Activated CD4-positive, alpha-beta T cell treated with anti-CD3 and anti-CD28 coated beads, Interleukin-2, amount 10 ng/mL, durations not matched to agents 7 days and 5 days (primary cell): ENCODE results near the gene VWA5B1. TPM values are rescaled to one million over a fixed set of nuclear protein-coding genes. Genes with fewer than 3 reads are reported as not detected.

Source experiments
- CTCF ChIA-PET: fragments of 350-600 bp; sonication (Branson Sonifier 250); formaldehyde crosslinking; loops from one replicate; lab custom pipeline; 2021; ENCODE audit warnings: antibody characterized with exemption; lab: Charles Lee
- POLR2A ChIA-PET: fragments of 350-600 bp; sonication (Branson Sonifier 250); formaldehyde crosslinking; loops from one replicate; lab custom pipeline; 2021; ENCODE audit warnings: antibody characterized with exemption; lab: Charles Lee
- DNase-seq: peaks from one replicate; pipeline ENCODE4 v3.0.0-alpha.2; 2020
- H3K27ac Mint-ChIP-seq: one replicate; pipeline ENCODE4 v1.8.0; 2021; ENCODE audit warnings: mild to moderate bottlenecking, moderate library complexity, mixed read lengths
- H3K27me3 Mint-ChIP-seq: one replicate; pipeline ENCODE4 v1.8.0; 2021; ENCODE audit warnings: mixed read lengths
- H3K36me3 Mint-ChIP-seq: one replicate; pipeline ENCODE4 v1.8.0; 2021; ENCODE audit warnings: low read depth, mixed read lengths
- H3K4me1 Mint-ChIP-seq: one replicate; pipeline ENCODE4 v1.8.0; 2021; ENCODE audit warnings: mixed read lengths
- H3K4me3 Mint-ChIP-seq: one replicate; pipeline ENCODE4 v1.8.0; 2021; ENCODE audit warnings: mild to moderate bottlenecking, moderate library complexity, mixed read lengths
- H3K9me3 Mint-ChIP-seq: one replicate; pipeline ENCODE4 v1.8.0; 2021; ENCODE audit warnings: mixed read lengths
- total RNA-seq, 2 experiments: library from RNA; stranded (reverse); gene quantifications; one replicate each; pipeline ENCODE4 v1.2.3, GENCODE V29; 2021

Gene VWA5B1
- total RNA-seq, 2 experiments from 2014 or later, result 0.15 TPM; not detected in 1

- Mint-ChIP-seq H3K36me3 (no peaks in the 10 kb centered on the region), H3K9me3 (no peaks in the 10 kb centered on the region), H3K4me3 (no peak overlapping the region), H3K27me3 (peaks cover 32% of the 10 kb centered on the region), H3K27ac (no peak overlapping the region), H3K4me1 (peaks cover 6% of the 10 kb centered on the region)
- CTCF ChIA-PET, result interaction anchor here (1.4 kb wide), 1 partner anchor 38 kb away, joined by 3 read pairs; no protein-coding TSS in a partner anchor
- POLR2A ChIA-PET, result no interaction called here
- DNase-seq, result no peak
Measured at GRCh38 chr1:20358761-20359263, 68.1 kb downstream of the VWA5B1 start.

- H3K4me1 Mint-ChIP-seq, result peaks cover 6% of the 10 kb centered on the region
- H3K4me3 Mint-ChIP-seq, result no peak overlapping the region
- no peaks in the 10 kb centered on the region for H3K9me3 Mint-ChIP-seq
- no peaks in the 10 kb centered on the region for H3K36me3 Mint-ChIP-seq
- CTCF ChIA-PET, result no interaction called here
- H3K27ac Mint-ChIP-seq, result no peak overlapping the region
- H3K27me3 Mint-ChIP-seq, result peaks cover 41% of the 10 kb centered on the region
- POLR2A ChIA-PET, result no interaction called here
- DNase-seq, result peak; percentile 24
Measured at GRCh38 chr1:20359451-20360330, 69.0 kb downstream of the VWA5B1 start.

GRCh38 chr1:20361401-20361800 is 70.7 kb downstream of the VWA5B1 start:
- H3K9me3 Mint-ChIP-seq, result no peaks in the 10 kb centered on the region
- no peak overlapping the region for H3K27ac Mint-ChIP-seq
- ChIA-PET CTCF (interaction anchor here (1.0 to 2.0 kb wide), 2 partner anchors 10 to 28 kb away, joined by 3 to 8 read pairs; no protein-coding TSS in a partner anchor), POLR2A (no interaction called here)
- peaks cover 56% of the 10 kb centered on the region for H3K27me3 Mint-ChIP-seq
- peaks cover 6% of the 10 kb centered on the region for H3K4me1 Mint-ChIP-seq
- no peak overlapping the region for H3K4me3 Mint-ChIP-seq
- no peaks in the 10 kb centered on the region for H3K36me3 Mint-ChIP-seq
- no peak for DNase-seq

GRCh38 chr1:20361805-20362381 is 71.2 kb downstream of the VWA5B1 start:
- Mint-ChIP-seq H3K27me3 (peaks cover 58% of the 10 kb centered on the region), H3K9me3 (no peaks in the 10 kb centered on the region), H3K4me1 (peaks cover 6% of the 10 kb centered on the region), H3K36me3 (no peaks in the 10 kb centered on the region), H3K27ac (no peak overlapping the region), H3K4me3 (no peak overlapping the region)
- ChIA-PET POLR2A (no interaction called here), CTCF (interaction anchor here (1.0 to 2.0 kb wide), 7 partner anchors 10 to 148 kb away, joined by 3 to 8 read pairs (median 3); no protein-coding TSS in a partner anchor)
- DNase-seq, result peak; percentile 12

- CTCF ChIA-PET, result interaction anchor here (1.0 to 2.0 kb wide), 5 partner anchors 11 to 150 kb away, joined by 3 to 8 read pairs (median 3); no protein-coding TSS in a partner anchor
- no peak overlapping the region for H3K4me3 Mint-ChIP-seq
- no peaks in the 10 kb centered on the region for H3K9me3 Mint-ChIP-seq
- H3K27me3 Mint-ChIP-seq, result peaks cover 68% of the 10 kb centered on the region
- H3K36me3 Mint-ChIP-seq, result peaks cover 2% of the 10 kb centered on the region
- no peak for DNase-seq
- H3K27ac Mint-ChIP-seq, result no peak overlapping the region
- peaks cover 9% of the 10 kb centered on the region for H3K4me1 Mint-ChIP-seq
- POLR2A ChIA-PET, result no interaction called here
Measured at GRCh38 chr1:20362856-20363255, 72.2 kb downstream of the VWA5B1 start.

GRCh38 chr1:20365421-20366055 is 74.9 kb downstream of the VWA5B1 start:
- H3K9me3 Mint-ChIP-seq, result no peaks in the 10 kb centered on the region

GRCh38 chr1:20366056-20366462 is 75.4 kb downstream of the VWA5B1 start:
- Mint-ChIP-seq H3K4me3 (no peak overlapping the region), H3K27ac (no peak overlapping the region), H3K4me1 (peaks cover 3% of the 10 kb centered on the region), H3K36me3 (peaks cover 2% of the 10 kb centered on the region), H3K27me3 (peaks cover 61% of the 10 kb centered on the region), H3K9me3 (no peaks in the 10 kb centered on the region)
- CTCF ChIA-PET, result no interaction called here
- no peak for DNase-seq
- POLR2A ChIA-PET, result no interaction called here

More at GRCh38 chr1:20365421-20366055, 74.9 kb downstream of the VWA5B1 start:
- H3K27ac Mint-ChIP-seq, result no peak overlapping the region
- peaks cover 3% of the 10 kb centered on the region for H3K4me1 Mint-ChIP-seq
- ChIA-PET POLR2A (no interaction called here), CTCF (interaction anchor here (1.2 kb wide), 1 partner anchor 10 kb away, joined by 3 read pairs; no protein-coding TSS in a partner anchor)
- no peak overlapping the region for H3K4me3 Mint-ChIP-seq
- DNase-seq, result no peak
- H3K36me3 Mint-ChIP-seq, result peaks cover 2% of the 10 kb centered on the region
- H3K27me3 Mint-ChIP-seq, result peaks cover 61% of the 10 kb centered on the region

GRCh38 chr1:20366463-20367115 is 75.9 kb downstream of the VWA5B1 start:
- no peaks in the 10 kb centered on the region for H3K9me3 Mint-ChIP-seq
- DNase-seq, result no peak
- peaks cover 3% of the 10 kb centered on the region for H3K4me1 Mint-ChIP-seq
- POLR2A ChIA-PET, result no interaction called here
- H3K27ac Mint-ChIP-seq, result no peak overlapping the region
- no peak overlapping the region for H3K4me3 Mint-ChIP-seq
- H3K36me3 Mint-ChIP-seq, result peaks cover 2% of the 10 kb centered on the region
- peaks cover 60% of the 10 kb centered on the region for H3K27me3 Mint-ChIP-seq
- CTCF ChIA-PET, result no interaction called here

- Mint-ChIP-seq H3K27ac (no peak overlapping the region), H3K4me1 (peaks cover 3% of the 10 kb centered on the region), H3K27me3 (peaks cover 62% of the 10 kb centered on the region), H3K4me3 (no peak overlapping the region), H3K9me3 (no peaks in the 10 kb centered on the region), H3K36me3 (peaks cover 2% of the 10 kb centered on the region)
- DNase-seq, result no peak
- CTCF ChIA-PET, result no interaction called here
- POLR2A ChIA-PET, result no interaction called here
Measured at GRCh38 chr1:20367116-20367585, 76.5 kb downstream of the VWA5B1 start.

GRCh38 chr1:20367626-20368025 is 77.0 kb downstream of the VWA5B1 start:
- CTCF ChIA-PET, result no interaction called here
- Mint-ChIP-seq H3K4me1 (peaks cover 3% of the 10 kb centered on the region), H3K27ac (no peak overlapping the region), H3K36me3 (peaks cover 2% of the 10 kb centered on the region), H3K4me3 (no peak overlapping the region), H3K27me3 (peaks cover 59% of the 10 kb centered on the region), H3K9me3 (no peaks in the 10 kb centered on the region)
- DNase-seq, result no peak
- POLR2A ChIA-PET, result no interaction called here

- ChIA-PET CTCF (no interaction called here), POLR2A (no interaction called here)
- H3K36me3 Mint-ChIP-seq, result peaks cover 2% of the 10 kb centered on the region
- no peak overlapping the region for H3K4me3 Mint-ChIP-seq
- peaks cover 52% of the 10 kb centered on the region for H3K27me3 Mint-ChIP-seq
- H3K9me3 Mint-ChIP-seq, result no peaks in the 10 kb centered on the region
- no peak for DNase-seq
- no peak overlapping the region for H3K27ac Mint-ChIP-seq
- H3K4me1 Mint-ChIP-seq, result peaks cover 3% of the 10 kb centered on the region
Measured at GRCh38 chr1:20368866-20369470, 78.3 kb downstream of the VWA5B1 start.

- Mint-ChIP-seq H3K4me3 (no peak overlapping the region), H3K9me3 (no peaks in the 10 kb centered on the region), H3K27ac (no peak overlapping the region), H3K4me1 (peaks cover 3% of the 10 kb centered on the region), H3K27me3 (peaks cover 37% of the 10 kb centered on the region), H3K36me3 (peaks cover 2% of the 10 kb centered on the region)
- DNase-seq, result no peak
- CTCF ChIA-PET, result no interaction called here
- POLR2A ChIA-PET, result no interaction called here
Measured at GRCh38 chr1:20370698-20371097, 80.0 kb downstream of the VWA5B1 start.
